ENCODE results near the gene LAG3.
A peak's percentile ranks its signal among the peaks of the same experiment; 100 is the strongest.

The LAG3 gene

DNA sequence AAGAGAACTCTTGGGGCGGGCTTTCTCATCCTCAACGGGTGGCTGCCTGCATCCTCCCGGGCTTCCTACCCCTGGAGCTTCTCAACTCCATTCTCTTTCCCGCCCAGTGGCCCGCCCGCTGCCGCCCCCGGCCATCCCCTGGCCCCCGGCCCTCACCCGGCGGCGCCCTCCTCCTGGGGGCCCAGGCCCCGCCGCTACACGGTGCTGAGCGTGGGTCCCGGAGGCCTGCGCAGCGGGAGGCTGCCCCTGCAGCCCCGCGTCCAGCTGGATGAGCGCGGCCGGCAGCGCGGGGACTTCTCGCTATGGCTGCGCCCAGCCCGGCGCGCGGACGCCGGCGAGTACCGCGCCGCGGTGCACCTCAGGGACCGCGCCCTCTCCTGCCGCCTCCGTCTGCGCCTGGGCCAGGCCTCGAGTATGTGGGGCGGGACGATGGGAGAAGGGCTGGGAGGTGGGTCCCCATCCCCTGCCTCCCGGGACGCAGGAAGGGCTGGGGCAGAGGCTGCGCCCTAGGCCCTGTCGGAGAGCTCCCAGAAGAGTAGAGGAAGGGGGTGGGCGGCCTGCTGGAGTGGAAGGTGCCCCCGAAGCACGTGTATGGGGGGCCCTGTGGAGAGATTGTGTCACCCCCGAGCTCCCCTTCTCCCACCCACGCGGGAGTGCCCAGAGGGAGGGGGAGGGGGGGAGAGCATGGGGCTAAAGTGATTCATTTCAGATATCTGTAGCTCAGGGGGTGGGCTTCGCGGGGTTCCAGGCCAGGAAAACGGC lies 1.5 kb downstream of the LAG3 start:
- H3K9ac ChIP-seq (ENCODE audit: low read depth, low read length), result no peak overlapping the region
- peak overlapping the region; percentile 45; the same call in 1 of the 2 replicates for H3K4me3 ChIP-seq (ENCODE audit: low read depth, low read length)
- H3K4me1 ChIP-seq (ENCODE audit: control insufficient read depth, insufficient read depth, low read length), result peaks cover 22% of the 10 kb centered on the region
- H3K9me3 ChIP-seq (ENCODE audit: control insufficient read depth, insufficient read depth, low read length), result no peaks in the 10 kb centered on the region
- H3K27ac ChIP-seq (ENCODE audit: low read depth, low read length), result no peak overlapping the region
- H3K36me3 ChIP-seq (ENCODE audit: control insufficient read depth, insufficient read depth, low read length), result peaks cover 22% of the 10 kb centered on the region
- H3K27me3 ChIP-seq (ENCODE audit: control insufficient read depth, insufficient read depth, low read length), result peaks cover 70% of the 10 kb centered on the region

DNA sequence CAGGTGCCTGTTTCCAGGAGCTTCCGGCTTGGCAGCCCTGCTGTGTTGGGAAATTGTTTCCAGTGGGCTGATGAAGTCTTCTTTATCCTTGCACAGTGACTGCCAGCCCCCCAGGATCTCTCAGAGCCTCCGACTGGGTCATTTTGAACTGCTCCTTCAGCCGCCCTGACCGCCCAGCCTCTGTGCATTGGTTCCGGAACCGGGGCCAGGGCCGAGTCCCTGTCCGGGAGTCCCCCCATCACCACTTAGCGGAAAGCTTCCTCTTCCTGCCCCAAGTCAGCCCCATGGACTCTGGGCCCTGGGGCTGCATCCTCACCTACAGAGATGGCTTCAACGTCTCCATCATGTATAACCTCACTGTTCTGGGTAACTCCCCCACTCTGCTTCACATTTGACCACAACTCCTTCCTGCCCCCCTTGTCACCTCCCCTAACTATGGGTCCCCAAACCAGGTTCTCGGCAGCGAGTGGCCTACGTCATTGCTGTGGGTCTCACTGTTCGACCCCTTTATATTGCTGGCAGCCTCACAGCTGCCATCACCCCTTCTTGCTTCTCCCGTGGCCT lies 2.3 kb downstream of the LAG3 start:
- no peak overlapping the region for H3K4me3 ChIP-seq (ENCODE audit: low read depth, low read length)
- H3K27ac ChIP-seq (ENCODE audit: low read depth, low read length), result no peak overlapping the region
- no peaks in the 10 kb centered on the region for H3K9me3 ChIP-seq (ENCODE audit: control insufficient read depth, insufficient read depth, low read length)
- peaks cover 21% of the 10 kb centered on the region for H3K4me1 ChIP-seq (ENCODE audit: control insufficient read depth, insufficient read depth, low read length)
- H3K27me3 ChIP-seq (ENCODE audit: control insufficient read depth, insufficient read depth, low read length), result peaks cover 70% of the 10 kb centered on the region
- peaks cover 18% of the 10 kb centered on the region for H3K36me3 ChIP-seq (ENCODE audit: control insufficient read depth, insufficient read depth, low read length)
- no peak overlapping the region for H3K9ac ChIP-seq (ENCODE audit: low read depth, low read length)

DNA sequence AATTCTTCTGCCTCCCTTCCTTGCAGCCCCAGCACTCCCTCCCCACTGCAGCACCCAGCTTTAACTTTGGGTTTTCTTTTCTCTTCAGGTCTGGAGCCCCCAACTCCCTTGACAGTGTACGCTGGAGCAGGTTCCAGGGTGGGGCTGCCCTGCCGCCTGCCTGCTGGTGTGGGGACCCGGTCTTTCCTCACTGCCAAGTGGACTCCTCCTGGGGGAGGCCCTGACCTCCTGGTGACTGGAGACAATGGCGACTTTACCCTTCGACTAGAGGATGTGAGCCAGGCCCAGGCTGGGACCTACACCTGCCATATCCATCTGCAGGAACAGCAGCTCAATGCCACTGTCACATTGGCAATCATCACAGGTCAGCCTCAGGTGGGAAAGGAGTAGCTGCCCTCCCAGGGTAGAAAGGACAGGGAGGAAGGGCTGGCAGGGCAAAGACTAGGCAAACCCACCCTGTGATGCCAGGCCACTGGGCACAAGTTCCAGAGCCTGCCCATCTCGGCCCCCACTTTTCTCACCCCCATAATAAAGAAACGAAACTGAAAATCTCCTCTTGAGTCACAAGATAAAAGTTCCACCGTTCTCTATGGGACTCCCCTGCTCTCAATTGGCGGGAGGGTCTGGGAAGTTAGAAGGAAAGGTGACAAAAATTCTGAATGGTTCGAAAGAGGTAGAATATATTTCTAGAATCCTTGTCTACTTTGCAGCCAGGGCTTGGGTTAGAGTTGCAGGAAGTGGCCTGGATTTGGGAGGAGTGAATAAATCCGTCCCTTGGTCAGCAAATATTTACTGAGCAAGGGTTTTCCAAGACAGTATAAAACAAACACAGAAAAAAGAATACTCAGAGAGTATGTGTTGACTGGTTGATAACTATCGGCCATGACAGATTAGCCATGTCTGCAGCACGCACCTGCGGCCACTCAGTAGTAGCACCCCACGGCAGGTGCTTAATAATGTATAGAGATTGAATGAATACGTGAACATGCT lies 3.2 kb downstream of the LAG3 start:
- Histone ChIP-seq H3K36me3 (ENCODE audit: control insufficient read depth, insufficient read depth, low read length) (peaks cover 14% of the 10 kb centered on the region), H3K27ac (ENCODE audit: low read depth, low read length) (no peak overlapping the region), H3K27me3 (ENCODE audit: control insufficient read depth, insufficient read depth, low read length) (peaks cover 70% of the 10 kb centered on the region), H3K4me3 (ENCODE audit: low read depth, low read length) (no peak overlapping the region), H3K4me1 (ENCODE audit: control insufficient read depth, insufficient read depth, low read length) (peaks cover 21% of the 10 kb centered on the region), H3K9me3 (ENCODE audit: control insufficient read depth, insufficient read depth, low read length) (no peaks in the 10 kb centered on the region), H3K9ac (ENCODE audit: low read depth, low read length) (no peak overlapping the region)

DNA sequence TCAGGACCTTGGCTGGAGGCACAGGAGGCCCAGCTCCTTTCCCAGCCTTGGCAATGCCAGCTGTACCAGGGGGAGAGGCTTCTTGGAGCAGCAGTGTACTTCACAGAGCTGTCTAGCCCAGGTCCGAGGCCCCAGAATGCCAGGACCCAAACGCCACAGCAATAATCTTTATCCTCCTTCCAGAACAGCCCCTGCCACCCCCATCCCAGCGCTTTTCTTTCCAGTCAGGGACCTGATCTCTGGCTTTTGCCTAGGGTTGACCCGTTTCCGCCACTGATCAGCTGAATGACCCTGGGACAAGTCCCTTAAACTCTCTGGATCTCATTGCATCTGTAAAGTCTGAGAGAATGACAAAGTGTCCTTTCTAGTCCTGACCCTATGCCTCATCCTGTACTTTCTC lies 5.1 kb downstream of the LAG3 start:
- peaks cover 61% of the 10 kb centered on the region for H3K27me3 ChIP-seq (ENCODE audit: control insufficient read depth, insufficient read depth, low read length)
- H3K4me3 ChIP-seq (ENCODE audit: low read depth, low read length), result no peak overlapping the region
- H3K36me3 ChIP-seq (ENCODE audit: control insufficient read depth, insufficient read depth, low read length), result peaks cover 3% of the 10 kb centered on the region; the same call in 1 of the 2 replicates
- H3K4me1 ChIP-seq (ENCODE audit: control insufficient read depth, insufficient read depth, low read length), result peaks cover 17% of the 10 kb centered on the region
- H3K27ac ChIP-seq (ENCODE audit: low read depth, low read length), result no peak overlapping the region
- H3K9me3 ChIP-seq (ENCODE audit: control insufficient read depth, insufficient read depth, low read length), result no peaks in the 10 kb centered on the region
- no peak overlapping the region for H3K9ac ChIP-seq (ENCODE audit: low read depth, low read length)

DNA sequence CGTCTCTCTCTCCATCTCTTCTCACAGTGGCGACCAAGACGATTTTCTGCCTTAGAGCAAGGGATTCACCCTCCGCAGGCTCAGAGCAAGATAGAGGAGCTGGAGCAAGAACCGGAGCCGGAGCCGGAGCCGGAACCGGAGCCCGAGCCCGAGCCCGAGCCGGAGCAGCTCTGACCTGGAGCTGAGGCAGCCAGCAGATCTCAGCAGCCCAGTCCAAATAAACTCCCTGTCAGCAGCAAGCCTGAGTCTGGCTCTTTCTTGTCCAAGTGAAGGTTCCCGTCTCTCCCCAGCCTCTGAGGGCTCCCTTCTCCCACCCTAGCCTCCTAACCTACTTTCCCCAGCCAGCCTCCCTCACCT lies 5.9 kb downstream of the LAG3 start:
- no peak overlapping the region for H3K27ac ChIP-seq (ENCODE audit: low read depth, low read length)
- H3K4me1 ChIP-seq (ENCODE audit: control insufficient read depth, insufficient read depth, low read length), result peaks cover 12% of the 10 kb centered on the region
- H3K36me3 ChIP-seq (ENCODE audit: control insufficient read depth, insufficient read depth, low read length), result peaks cover 3% of the 10 kb centered on the region; the same call in 1 of the 2 replicates
- peaks cover 53% of the 10 kb centered on the region for H3K27me3 ChIP-seq (ENCODE audit: control insufficient read depth, insufficient read depth, low read length)
- peak overlapping the region; percentile 64 for H3K4me3 ChIP-seq (ENCODE audit: low read depth, low read length)
- no peaks in the 10 kb centered on the region for H3K9me3 ChIP-seq (ENCODE audit: control insufficient read depth, insufficient read depth, low read length)
- no peak overlapping the region for H3K9ac ChIP-seq (ENCODE audit: low read depth, low read length)

DNA sequence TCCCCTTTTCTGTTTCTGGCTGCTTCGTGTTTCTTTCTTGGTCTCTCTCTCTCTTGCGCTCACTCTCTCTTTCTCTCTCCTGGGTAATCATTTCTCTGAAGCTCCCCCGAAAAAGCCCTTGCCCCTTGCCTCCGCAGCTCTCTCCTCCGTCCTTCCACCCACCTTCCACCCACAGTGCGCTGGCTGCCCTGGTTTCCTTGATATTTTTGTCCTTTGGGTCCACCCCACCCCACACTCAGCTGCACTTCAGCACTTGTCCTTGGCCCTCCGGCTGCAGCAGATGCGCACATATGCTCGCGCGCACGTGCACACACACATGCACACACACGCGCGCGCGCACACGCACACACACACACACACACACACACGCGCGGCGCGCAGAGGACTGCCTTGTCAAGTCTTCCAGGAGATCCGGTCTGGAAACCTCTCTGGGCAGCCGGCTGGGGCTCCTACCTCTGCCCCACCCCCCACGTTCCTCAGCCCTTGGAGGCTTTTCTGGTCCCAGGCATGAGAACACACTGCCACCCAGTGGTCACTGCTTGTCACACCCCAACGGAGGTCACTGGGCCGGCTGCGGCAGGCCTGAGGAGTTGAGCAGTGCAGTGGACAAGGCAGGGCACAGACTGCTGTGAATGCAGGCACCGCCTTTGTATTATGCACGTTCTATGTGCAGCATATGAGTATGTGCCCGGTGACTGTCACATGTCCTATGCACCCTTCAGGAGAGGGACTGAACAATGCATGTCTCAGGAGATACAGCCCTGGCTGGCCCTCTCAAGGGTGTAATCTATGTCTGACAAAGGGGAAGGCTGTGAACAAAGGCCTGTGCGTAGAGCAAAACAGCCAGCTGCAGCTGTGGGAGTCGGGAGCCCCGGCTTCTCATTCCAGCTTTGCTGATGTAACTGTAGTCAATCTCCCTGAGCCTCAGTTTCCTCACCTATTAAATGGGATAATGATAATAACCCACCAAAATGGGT lies 6.5 kb downstream of the LAG3 start:
- no peak overlapping the region; the same call in 1 of the 2 replicates for H3K9ac ChIP-seq (ENCODE audit: low read depth, low read length)
- no peaks in the 10 kb centered on the region for H3K9me3 ChIP-seq (ENCODE audit: control insufficient read depth, insufficient read depth, low read length)
- H3K27me3 ChIP-seq (ENCODE audit: control insufficient read depth, insufficient read depth, low read length), result peaks cover 46% of the 10 kb centered on the region
- H3K4me1 ChIP-seq (ENCODE audit: control insufficient read depth, insufficient read depth, low read length), result peaks cover 11% of the 10 kb centered on the region
- H3K4me3 ChIP-seq (ENCODE audit: low read depth, low read length), result peak overlapping the region; percentile 64
- peaks cover 3% of the 10 kb centered on the region; the same call in 1 of the 2 replicates for H3K36me3 ChIP-seq (ENCODE audit: control insufficient read depth, insufficient read depth, low read length)
- H3K27ac ChIP-seq (ENCODE audit: low read depth, low read length), result peak overlapping the region; percentile 16

DNA sequence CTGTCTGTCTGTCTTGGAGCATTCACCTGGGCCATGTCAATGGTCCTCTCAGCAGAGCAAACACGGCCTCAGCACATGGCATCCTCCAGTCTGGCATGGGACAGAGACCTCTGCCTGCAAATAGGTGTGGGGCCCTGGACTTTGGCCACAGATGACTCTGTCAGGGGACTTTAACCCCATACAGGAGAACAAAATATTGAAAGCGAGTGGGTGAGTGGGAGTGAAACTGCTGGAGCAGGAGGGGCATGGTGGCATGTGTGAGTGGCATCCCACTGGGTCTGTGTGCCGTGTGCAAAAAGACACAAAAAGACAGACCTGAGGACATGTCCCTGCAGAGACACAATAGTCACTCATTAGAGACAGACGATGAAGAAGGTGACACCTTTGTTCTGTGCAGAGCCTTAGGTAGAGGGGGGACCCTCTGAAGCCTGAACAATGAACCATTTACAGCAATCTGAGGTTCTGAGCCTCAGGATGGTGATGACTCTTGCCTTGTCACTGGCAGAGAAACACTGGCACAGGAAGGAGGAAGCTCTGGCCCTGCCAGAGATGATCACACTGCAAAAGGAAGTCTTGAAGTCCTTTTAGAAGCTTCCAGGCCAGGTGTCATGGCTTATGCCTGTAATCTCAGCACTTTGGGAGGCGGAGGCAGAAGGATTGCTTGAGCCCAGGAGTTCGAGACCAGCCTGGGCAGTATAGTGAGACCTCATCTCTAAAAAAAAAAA lies 7.5 kb downstream of the LAG3 start:
- peaks cover 11% of the 10 kb centered on the region; the same call in 1 of the 2 replicates for H3K4me1 ChIP-seq (ENCODE audit: control insufficient read depth, insufficient read depth, low read length)
- H3K9ac ChIP-seq (ENCODE audit: low read depth, low read length), result no peak overlapping the region
- peaks cover 36% of the 10 kb centered on the region for H3K27me3 ChIP-seq (ENCODE audit: control insufficient read depth, insufficient read depth, low read length)
- peaks cover 3% of the 10 kb centered on the region; the same call in 1 of the 2 replicates for H3K36me3 ChIP-seq (ENCODE audit: control insufficient read depth, insufficient read depth, low read length)
- no peak overlapping the region for H3K27ac ChIP-seq (ENCODE audit: low read depth, low read length)
- H3K4me3 ChIP-seq (ENCODE audit: low read depth, low read length), result no peak overlapping the region
- H3K9me3 ChIP-seq (ENCODE audit: control insufficient read depth, insufficient read depth, low read length), result no peaks in the 10 kb centered on the region

DNA sequence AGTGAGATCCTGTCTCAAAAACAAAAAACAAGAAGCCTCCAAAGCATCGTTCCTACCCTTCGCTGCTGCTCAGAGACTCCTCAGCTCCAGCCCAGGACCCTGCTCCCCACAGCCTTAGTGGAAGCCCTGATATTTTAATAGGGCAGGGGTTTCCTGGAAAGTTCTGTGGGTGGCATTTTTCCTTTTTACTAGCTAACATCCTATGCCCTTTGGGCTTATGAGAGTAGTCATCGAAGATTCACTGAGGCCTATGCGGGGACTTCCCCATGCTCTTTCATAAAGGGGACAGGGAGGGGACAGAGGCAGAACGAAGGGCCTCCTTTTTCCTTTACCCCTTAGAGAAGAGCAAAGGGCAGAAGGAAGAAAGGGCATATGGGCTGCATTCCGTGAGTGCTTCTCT lies 8.3 kb downstream of the LAG3 start:
- no peaks in the 10 kb centered on the region for H3K9me3 ChIP-seq (ENCODE audit: control insufficient read depth, insufficient read depth, low read length)
- no peak overlapping the region for H3K27ac ChIP-seq (ENCODE audit: low read depth, low read length)
- H3K4me3 ChIP-seq (ENCODE audit: low read depth, low read length), result no peak overlapping the region
- H3K9ac ChIP-seq (ENCODE audit: low read depth, low read length), result no peak overlapping the region
- peaks cover 3% of the 10 kb centered on the region; the same call in 1 of the 2 replicates for H3K36me3 ChIP-seq (ENCODE audit: control insufficient read depth, insufficient read depth, low read length)
- H3K27me3 ChIP-seq (ENCODE audit: control insufficient read depth, insufficient read depth, low read length), result peaks cover 30% of the 10 kb centered on the region
- peaks cover 11% of the 10 kb centered on the region; the same call in 1 of the 2 replicates for H3K4me1 ChIP-seq (ENCODE audit: control insufficient read depth, insufficient read depth, low read length)

DNA sequence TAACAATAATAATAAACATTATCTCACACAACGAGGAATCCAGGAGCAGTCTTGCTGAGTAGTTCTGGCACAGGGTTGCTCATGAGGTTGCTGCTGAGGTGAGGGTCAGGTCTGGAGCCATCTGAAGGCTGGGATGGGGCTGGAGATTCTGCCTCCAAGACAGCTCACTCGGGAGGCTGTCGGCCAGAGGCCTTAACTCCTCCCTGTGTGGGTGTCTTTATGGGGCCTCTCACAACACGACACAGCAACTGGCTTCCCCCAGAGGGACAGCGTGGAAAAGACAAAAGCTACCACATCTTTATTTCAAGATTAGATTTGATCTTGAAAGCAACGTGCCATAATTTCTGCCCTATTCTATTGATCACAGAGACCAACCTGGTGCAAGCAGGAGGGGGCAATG lies 9.8 kb downstream of the LAG3 start:
- Histone ChIP-seq H3K36me3 (ENCODE audit: control insufficient read depth, insufficient read depth, low read length) (no peaks in the 10 kb centered on the region), H3K9me3 (ENCODE audit: control insufficient read depth, insufficient read depth, low read length) (no peaks in the 10 kb centered on the region), H3K27ac (ENCODE audit: low read depth, low read length) (no peak overlapping the region), H3K4me1 (ENCODE audit: control insufficient read depth, insufficient read depth, low read length) (peaks cover 21% of the 10 kb centered on the region), H3K4me3 (ENCODE audit: low read depth, low read length) (no peak overlapping the region), H3K9ac (ENCODE audit: low read depth, low read length) (no peak overlapping the region), H3K27me3 (ENCODE audit: control insufficient read depth, insufficient read depth, low read length) (peaks cover 14% of the 10 kb centered on the region)
